HepG2 (cell line): ENCODE measurements around the gene ACOXL. TPM values are rescaled to one million over a fixed set of nuclear protein-coding genes. Genes with fewer than 3 reads are reported as not detected.

Experiments used
- ATF2 ChIP-seq: sonication (generic); formaldehyde crosslinking; IDR thresholded peaks from 2 replicates; pipeline ENCODE4 v1.4.0; 2020; ENCODE audit warnings: missing genetic modification reagents
- CBX5 ChIP-seq: sonication (generic); formaldehyde crosslinking; IDR thresholded peaks from 2 replicates; pipeline ENCODE4 v1.4.0; 2020; ENCODE audit warnings: missing genetic modification reagents, borderline replicate concordance
- GFI1 ChIP-seq: sonication (generic); formaldehyde crosslinking; IDR thresholded peaks from 2 replicates; pipeline ENCODE4 v1.5.0; 2020; ENCODE audit warnings: missing genetic modification reagents, mild to moderate bottlenecking, borderline replicate concordance
- GRHL1 ChIP-seq: sonication (generic); formaldehyde crosslinking; conservative IDR thresholded peaks from 2 replicates; pipeline ENCODE4 v1.8.0; 2022; ENCODE audit warnings: missing genetic modification reagents
- STAT6 ChIP-seq: sonication (generic); formaldehyde crosslinking; IDR thresholded peaks from 2 replicates; pipeline ENCODE4 v1.4.0; 2020; ENCODE audit warnings: missing genetic modification reagents, mild to moderate bottlenecking, borderline replicate concordance
- THAP8 ChIP-seq: sonication (generic); formaldehyde crosslinking; IDR thresholded peaks from 2 replicates; pipeline ENCODE4 v1.5.1; 2020; ENCODE audit warnings: missing genetic modification reagents, mild to moderate bottlenecking, borderline replicate concordance
- TRAFD1 ChIP-seq: sonication (generic); formaldehyde crosslinking; IDR thresholded peaks from 2 replicates; pipeline ENCODE4 v1.5.1; 2020; ENCODE audit warnings: missing genetic modification reagents, mild to moderate bottlenecking, borderline replicate concordance
- ZHX1 ChIP-seq: sonication (generic); formaldehyde crosslinking; IDR thresholded peaks from 2 replicates; pipeline ENCODE4 v1.8.1; 2022; ENCODE audit warnings: low read depth, mild to moderate bottlenecking, missing genetic modification reagents
- ZNF276 ChIP-seq: sonication (generic); formaldehyde crosslinking; IDR thresholded peaks from 2 replicates; pipeline ENCODE4 v1.4.0; 2020; ENCODE audit warnings: mild to moderate bottlenecking, low read depth, missing genetic modification reagents
- ZNF704 ChIP-seq: sonication (generic); formaldehyde crosslinking; IDR thresholded peaks from 2 replicates; pipeline ENCODE4 v1.8.1; 2023; ENCODE audit warnings: mild to moderate bottlenecking, inconsistent platforms, moderate library complexity, missing genetic modification reagents, borderline replicate concordance
- ZNF879 ChIP-seq: sonication (generic); formaldehyde crosslinking; IDR thresholded peaks from 2 replicates; pipeline ENCODE4 v1.8.1; 2023; ENCODE audit warnings: missing genetic modification reagents
- polyA plus RNA-seq, 8 experiments: library from polyadenylated mRNA; depleted of rRNA in 3 of 8; stranded (reverse) in 7 of 8; unstranded in 1 of 8; fragments of >200 nt; fragmentation: Illumina TruSeq in 4 of 8; extraction: Trizol in 4 of 8; gene quantifications; 2 replicates each; pipeline versions ENCODE4 v1.2.1 to v1.2.3, GENCODE V29; 2011 to 2016; ENCODE audit warnings: low read depth in 4 of 8, missing spikeins in 1 of 8, mixed read lengths in 1 of 8; ENCODE audit not compliant: insufficient read depth in 1 of 8
- total RNA-seq, 5 experiments: library from RNA; depleted of rRNA; stranded (reverse); fragments of >200 nt; fragmentation: Illumina TruSeq; extraction: Trizol; gene quantifications; 2 replicates each; pipeline ENCODE4 v1.2.3, GENCODE V29; 2016; ENCODE audit warnings: low read depth in 1 of 5

Gene ACOXL
- total and polyA plus RNA-seq, 2 of the 13 experiments (the other 11 are each of a cell fraction or from before 2014, with no cell fraction given), result not detected

GRCh38 chr2:111121828-111122630 is 389.7 kb downstream of the ACOXL start (continued):
- no peak for TF ChIP-seq ZNF704 (CRISPR knock-in tag)
- 0 out of 2 replicates have a peak, but pooled peaks have one; percentile 30 for TF ChIP-seq ZHX1 (CRISPR knock-in tag)
- no peak; the same call in 1 of the 2 replicates for TF ChIP-seq ATF2 (CRISPR knock-in tag)
- no peak; the same call in 1 of the 2 replicates for TF ChIP-seq GRHL1 (CRISPR knock-in tag)
- no peak for TF ChIP-seq GFI1 (CRISPR knock-in tag)
- no peak; the same call in 1 of the 2 replicates for TF ChIP-seq THAP8 (CRISPR knock-in tag)
- TF ChIP-seq STAT6 (CRISPR knock-in tag), result 0 out of 2 replicates have a peak, but pooled peaks have one; percentile 45
- no peak for TF ChIP-seq CBX5 (CRISPR knock-in tag)
- no peak for TF ChIP-seq TRAFD1 (CRISPR knock-in tag)
- TF ChIP-seq ZNF276 (CRISPR knock-in tag), result no peak
- peak; percentile 95 for TF ChIP-seq ZNF879 (CRISPR knock-in tag)
